Measurements from ENCODE around the gene VAC14. TPM values are rescaled to one million over a fixed set of nuclear protein-coding genes. Genes with fewer than 3 reads are reported as not detected.

Gene VAC14
- total RNA-seq, 1 experiment from 2014 or later: 35.3 TPM

DNA sequence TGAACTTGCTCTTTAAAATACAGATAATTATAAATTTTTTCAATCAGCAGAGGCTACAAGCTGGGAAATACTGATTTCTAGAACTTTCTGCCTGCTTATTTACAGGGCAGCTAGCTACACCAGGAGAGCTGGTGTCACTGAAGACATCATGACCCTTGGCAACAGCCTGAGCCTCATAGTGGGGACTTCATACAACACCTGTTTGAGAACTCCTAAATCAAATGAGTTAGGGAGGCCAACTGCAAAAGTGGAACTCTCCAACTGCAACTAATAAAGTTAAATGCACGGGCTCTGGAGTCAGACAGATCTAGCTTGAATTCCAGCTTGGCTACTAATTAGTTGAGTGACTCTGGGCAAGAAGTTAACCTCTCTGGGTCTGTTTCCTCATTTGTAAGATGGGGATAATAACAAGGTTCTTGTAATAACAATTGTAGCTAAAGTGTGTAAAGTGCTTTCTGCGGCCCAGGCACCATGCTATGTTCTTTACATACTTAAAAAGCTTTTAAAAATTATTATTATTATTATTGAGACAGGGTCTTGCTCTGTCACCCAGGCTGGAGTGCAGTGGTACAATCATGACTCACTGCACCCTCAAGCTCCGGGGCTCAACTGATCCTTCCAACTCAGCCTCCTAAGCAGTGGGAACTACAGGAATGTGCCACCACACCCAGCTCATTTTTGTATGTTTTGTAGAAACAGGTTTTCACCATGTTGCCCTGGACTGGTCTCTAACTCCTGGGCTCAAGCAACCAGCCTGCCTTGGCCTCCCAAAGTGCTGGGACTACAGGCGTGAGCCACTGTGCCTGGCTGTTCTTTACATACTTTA, 33.4 kb downstream of the VAC14 start:
- Histone ChIP-seq H3K79me2 (ENCODE audit: insufficient read depth, low read length) (no peaks in the 10 kb centered on the region), H3K4me1 (ENCODE audit: control insufficient read depth in 1 of 2, insufficient read depth in 2 of 2, low read length in 2 of 2) (peaks cover 3 to 18% of the 10 kb centered on the region in 2 experiments), H3K9ac (ENCODE audit: low read length) (peak overlapping the region; percentile 38; the same call in 1 of the 2 replicates), H3K4me3 (replicated peaks in 1 of 2; ENCODE audit: low read depth in 1 of 2, low read length in 2 of 2) (peak overlapping the region in 1 of 2 experiments; percentile 25; a peak in 1 of 4 replicates), H3K9me3 (ENCODE audit: control insufficient read depth in 1 of 2, insufficient read depth in 1 of 2, low read depth in 1 of 2, low read length in 2 of 2) (no peaks in the 10 kb centered on the region), H2AFZ (ENCODE audit: low read depth, low read length, poor library complexity, severe bottlenecking) (no peak overlapping the region), H3K36me3 (ENCODE audit: control insufficient read depth in 1 of 2, insufficient read depth in 2 of 2, low read length in 2 of 2) (no peaks in the 10 kb centered on the region; a peak in 1 of 4 replicates), H4K20me1 (ENCODE audit: insufficient read depth) (no peaks in the 10 kb centered on the region), H3K9me2 (ENCODE audit: insufficient read depth) (no peaks in the 10 kb centered on the region), H3K4me2 (ENCODE audit: low read length) (peak overlapping the region; percentile 71), H3K27me3 (ENCODE audit: insufficient read depth, low read length) (no peaks in the 10 kb centered on the region), H3K27ac (ENCODE audit: low read depth, low read length) (no peak overlapping the region)
- BruUV-seq (replicated peaks): no TSS peak
- CTCF ChIA-PET: interaction anchor here (0.6 to 1.4 kb wide), 3 partner anchors 8 to 13 kb away, joined by 3 to 4 read pairs (median 3); no protein-coding TSS in a partner anchor
- intact Hi-C loops (cut with micrococcal nuclease): no loop called here
- ATAC-seq: peak; percentile 42
- POLR2A ChIA-PET: interaction anchor here (1.4 kb wide), 1 partner anchor 79 kb away, joined by 3 read pairs; no protein-coding TSS in a partner anchor
- RAD21 ChIA-PET (ENCODE audit: low non-redundant PET in 1 of 2, low total read pairs in 2 of 2, uncharacterized antibody in 2 of 2, unreplicated experiment in 2 of 2): no interaction called here
- no peak for DNase-seq (ENCODE audit: low read depth, low spot score)
- no peak for TF ChIP-seq TCF7L2 (IDR thresholded peaks at IDR 0.05; ENCODE audit: borderline replicate concordance, extremely low read depth, insufficient read depth, insufficient read length)
- no peak for TF ChIP-seq CTCF (IDR thresholded peaks at IDR 0.05 in 2 of 3, conservative IDR thresholded peaks at IDR 0.05 in 1 of 3; ENCODE audit: borderline replicate concordance in 1 of 3, insufficient read depth in 1 of 3, low read depth in 2 of 3, low read length in 2 of 3)
- no peak for TF ChIP-seq ZNF274 (IDR thresholded peaks at IDR 0.05; ENCODE audit: low read depth, low read length)
- no peak for TF ChIP-seq EZH2 (IDR thresholded peaks at IDR 0.05)
- no peak for TF ChIP-seq SP1 (IDR thresholded peaks at IDR 0.05; ENCODE audit: low read depth)
